Panc1 (cell line): ENCODE measurements around the gene COL23A1. TPM values are rescaled to one million over a fixed set of nuclear protein-coding genes. Genes with fewer than 3 reads are reported as not detected.

Experiments used
- ATAC-seq: fragments of 200-7000 bp; cut with Tn5 transposase; 2 replicates; pipeline ENCODE4 v1.9.1; 2020; ENCODE audit warnings: mild to moderate bottlenecking, moderate library complexity
- BruUV-seq: library from RNA; stranded (reverse); fragments of 400-500 nt; replicated peaks from 2 replicates; lab custom pipeline; 2021; lab: Mats Ljungman, UMichigan
- CTCF ChIA-PET: fragments of 300-600 bp; sonication (Branson Sonifier 250); formaldehyde crosslinking; loops from one replicate; lab custom pipeline; 2022; ENCODE audit warnings: antibody characterized with exemption; lab: Charles Lee
- POLR2A ChIA-PET: fragments of 300-600 bp; sonication (Branson Sonifier 250); formaldehyde crosslinking; loops from one replicate; lab custom pipeline; 2022; ENCODE audit warnings: antibody characterized with exemption; lab: Charles Lee
- DNase-seq: peaks from one replicate; pipeline ENCODE4 v3.0.0-alpha.2; 2010; ENCODE audit warnings: low read depth, low spot score
- H3K27ac ChIP-seq: 2 replicates; pipeline ENCODE4 v1.5.1; 2011; ENCODE audit warnings: mild to moderate bottlenecking, low read length, inconsistent platforms
- H3K27me3 ChIP-seq: fragments of 200-500 bp; sonication (Bioruptor generic); 2 replicates; pipeline ENCODE4 v1.6.0; 2014; ENCODE audit warnings: low read length, inconsistent platforms; ENCODE audit not compliant: control insufficient read depth, insufficient read depth
- H3K36me3 ChIP-seq: fragments of 200-500 bp; sonication (Bioruptor generic); 2 replicates; pipeline ENCODE4 v1.5.1; 2014; ENCODE audit warnings: inconsistent platforms, mild to moderate bottlenecking, low read length, moderate library complexity; ENCODE audit not compliant: control insufficient read depth, insufficient read depth
- H3K4me1 ChIP-seq: 2 replicates; pipeline ENCODE4 v1.5.1; 2011; ENCODE audit warnings: inconsistent platforms, mild to moderate bottlenecking, low read length, moderate library complexity; ENCODE audit not compliant: control insufficient read depth, insufficient read depth
- H3K4me3 ChIP-seq, 2 experiments: 2 replicates each; pipeline ENCODE4 v1.5.1; 2011 to 2012; ENCODE audit warnings: low read depth in 2 of 2, low read length in 2 of 2, mild to moderate bottlenecking in 2 of 2, inconsistent platforms in 1 of 2, moderate library complexity in 1 of 2
- H3K9me3 ChIP-seq: fragments of 200-500 bp; sonication (Bioruptor generic); 2 replicates; pipeline ENCODE4 v1.5.1; 2014; ENCODE audit warnings: low read depth, mild to moderate bottlenecking, inconsistent platforms, low read length, moderate library complexity; ENCODE audit not compliant: control insufficient read depth, insufficient read depth
- CTCF ChIP-seq: fragments of 450-650 bp; IDR thresholded peaks from 2 replicates; pipeline ENCODE4 v1.5.1; 2017; ENCODE audit warnings: mild to moderate bottlenecking
- POLR2AphosphoS5 ChIP-seq: IDR thresholded peaks from 2 replicates; pipeline ENCODE4 v1.6.1; 2012; ENCODE audit warnings: mild to moderate bottlenecking, low read depth, low read length, moderate library complexity
- REST ChIP-seq, 2 experiments: IDR thresholded peaks; 2 replicates each; pipeline ENCODE4 v1.6.1; 2011 to 2012; ENCODE audit warnings: low read depth in 2 of 2, control low read depth in 1 of 2, low read length in 1 of 2, mild to moderate bottlenecking in 1 of 2, moderate library complexity in 1 of 2; ENCODE audit not compliant: insufficient read depth in 1 of 2
- SIN3A ChIP-seq: IDR thresholded peaks from 2 replicates; pipeline ENCODE4 v1.6.1; 2012; ENCODE audit warnings: low read depth, mild to moderate bottlenecking, low read length, moderate library complexity, borderline replicate concordance; ENCODE audit not compliant: insufficient read depth
- TCF7L2 ChIP-seq: IDR thresholded peaks from 2 replicates; pipeline ENCODE4 v1.6.1; 2011; ENCODE audit warnings: mild to moderate bottlenecking, low read depth, low read length, inconsistent platforms
- in situ Hi-C: cut with HindIII; loops from 2 replicates; pipeline ENCODE4 v1.10.0; 2016; ENCODE audit warnings: low sequenced_read_pairs, low pct_unique_long_range_greater_than_20kb
- intact Hi-C: fragments of 100-400 bp; cut with micrococcal nuclease; formaldehyde crosslinking; loops from one replicate; pipeline ENCODE4 v1.10.0; 2022; ENCODE audit not compliant: unreplicated experiment
- total RNA-seq: library from RNA; stranded (reverse); gene quantifications from one replicate; pipeline ENCODE4 v1.2.1, GENCODE V29; 2021; ENCODE audit not compliant: unreplicated experiment

The COL23A1 gene
- total RNA-seq, 1 experiment from 2014 or later = 0.05 TPM

GRCh38 chr5:178492278-178492677 is 97.9 kb downstream of the COL23A1 start:
- Histone ChIP-seq H3K27ac (no peak overlapping the region), H3K9me3 (no peaks in the 10 kb centered on the region), H3K4me3 (no peak overlapping the region), H3K4me1 (no peaks in the 10 kb centered on the region), H3K36me3 (no peaks in the 10 kb centered on the region), H3K27me3 (peaks cover 7% of the 10 kb centered on the region)
- no peak for TF ChIP-seq REST (IDR thresholded peaks at IDR 0.05; ENCODE audit: insufficient read depth in 1 of 2, low read depth in 2 of 2, low read length in 1 of 2)
- TF ChIP-seq POLR2AphosphoS5 = no peak
- TF ChIP-seq SIN3A = no peak
- TF ChIP-seq CTCF = no peak
- TF ChIP-seq TCF7L2 = no peak
- in situ Hi-C loops (no loop called here), intact Hi-C loops (no loop called here)
- ATAC-seq = no peak
- no peak for DNase-seq
- POLR2A ChIA-PET = no interaction called here
- CTCF ChIA-PET = no interaction called here
- no TSS peak for BruUV-seq

- BruUV-seq = no TSS peak
- Histone ChIP-seq H3K36me3 (no peaks in the 10 kb centered on the region), H3K4me3 (no peak overlapping the region), H3K27ac (no peak overlapping the region), H3K27me3 (peaks cover 6% of the 10 kb centered on the region; the same call in 1 of the 2 replicates), H3K9me3 (no peaks in the 10 kb centered on the region), H3K4me1 (no peaks in the 10 kb centered on the region)
- ChIA-PET POLR2A (no interaction called here), CTCF (no interaction called here)
- TF ChIP-seq TCF7L2 = no peak
- TF ChIP-seq CTCF = no peak
- TF ChIP-seq SIN3A = no peak
- no peak for TF ChIP-seq POLR2AphosphoS5
- TF ChIP-seq REST (IDR thresholded peaks at IDR 0.05; ENCODE audit: insufficient read depth in 1 of 2, low read depth in 2 of 2, low read length in 1 of 2) = no peak
- DNase-seq (no peak), ATAC-seq (no peak)
- intact Hi-C loops (no loop called here), in situ Hi-C loops (no loop called here)
Measured at GRCh38 chr5:178490935-178491652, 99.1 kb downstream of the COL23A1 start.
